Subcutaneous adipose tissue (tissue), 4 donors: ENCODE data around the gene PAFAH1B2. TPM values are rescaled to one million over a fixed set of nuclear protein-coding genes. Genes with fewer than 3 reads are reported as not detected.

Experiments used
- total RNA-seq, 4 donors: library from RNA; depleted of rRNA; stranded (reverse); fragments of >200 nt; gene quantifications; one replicate each; pipeline ENCODE4 v1.1.0, GENCODE V29; 2016
- TF ChIP-seq, protein P1 (sequence below): fragments of 450-650 bp; IDR thresholded peaks from one replicate; pipeline ENCODE4 v1.5.1; 2016; ENCODE audit warnings: low read depth, mild to moderate bottlenecking, control low read depth, antibody characterized with exemption, moderate library complexity

The PAFAH1B2 gene
- total RNA-seq, 4 donors from 2014 or later = 69.7 to 119 (median 82.3) TPM

DNA sequence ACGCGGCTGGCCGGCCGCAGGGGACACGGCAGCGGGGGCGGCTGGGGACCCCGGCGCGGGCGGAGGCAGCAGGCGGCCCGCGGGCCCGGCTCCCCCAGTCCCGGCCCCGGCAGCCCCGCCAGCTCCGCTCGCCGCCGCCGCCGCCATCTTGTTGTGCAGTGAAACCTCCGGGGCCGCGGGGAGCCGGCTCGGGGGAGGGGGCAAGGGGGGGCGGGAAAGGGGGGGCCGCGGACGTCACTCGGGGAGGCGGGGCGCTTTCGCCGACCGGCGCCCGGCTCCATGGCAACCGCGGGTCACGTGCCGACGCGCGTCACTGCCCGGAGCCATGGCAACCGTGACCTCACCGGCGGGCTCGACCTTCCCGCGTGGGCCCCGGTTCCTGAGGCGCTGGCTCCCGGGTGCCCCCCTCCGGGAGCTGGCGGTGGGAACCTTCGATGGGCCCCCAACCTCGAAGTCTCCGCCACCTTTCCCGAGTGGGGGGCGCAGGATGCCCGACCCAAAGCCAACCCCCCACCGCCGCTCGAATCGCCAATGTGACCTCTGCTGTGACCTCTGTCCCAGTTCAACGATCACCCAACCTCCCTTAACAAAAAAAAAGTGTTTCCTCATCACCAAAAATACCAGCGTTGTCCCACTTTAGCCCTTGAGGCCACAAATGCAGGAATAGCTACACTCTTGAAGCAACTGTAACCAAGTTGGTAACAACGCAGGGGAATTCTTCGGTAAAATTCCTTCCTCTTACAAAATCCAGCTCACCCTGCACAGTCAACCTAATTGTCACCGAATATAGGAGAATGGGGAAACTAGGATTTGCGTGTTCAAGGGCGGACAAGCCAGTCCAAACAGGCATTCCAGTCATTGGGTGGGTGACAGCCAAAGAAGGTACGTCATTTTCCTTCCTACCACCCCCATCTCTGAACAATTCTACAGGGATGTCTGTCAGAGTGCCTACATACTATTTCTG is 45.5 kb upstream of the PAFAH1B2 start, which contains the start of gene SIK3:
TSS of gene SIK3 (minus strand) at position 160 of the 964 bp plus-strand sequence. CDS start at position 147, 13 bp downstream.
- TF ChIP-seq, protein P1, sequence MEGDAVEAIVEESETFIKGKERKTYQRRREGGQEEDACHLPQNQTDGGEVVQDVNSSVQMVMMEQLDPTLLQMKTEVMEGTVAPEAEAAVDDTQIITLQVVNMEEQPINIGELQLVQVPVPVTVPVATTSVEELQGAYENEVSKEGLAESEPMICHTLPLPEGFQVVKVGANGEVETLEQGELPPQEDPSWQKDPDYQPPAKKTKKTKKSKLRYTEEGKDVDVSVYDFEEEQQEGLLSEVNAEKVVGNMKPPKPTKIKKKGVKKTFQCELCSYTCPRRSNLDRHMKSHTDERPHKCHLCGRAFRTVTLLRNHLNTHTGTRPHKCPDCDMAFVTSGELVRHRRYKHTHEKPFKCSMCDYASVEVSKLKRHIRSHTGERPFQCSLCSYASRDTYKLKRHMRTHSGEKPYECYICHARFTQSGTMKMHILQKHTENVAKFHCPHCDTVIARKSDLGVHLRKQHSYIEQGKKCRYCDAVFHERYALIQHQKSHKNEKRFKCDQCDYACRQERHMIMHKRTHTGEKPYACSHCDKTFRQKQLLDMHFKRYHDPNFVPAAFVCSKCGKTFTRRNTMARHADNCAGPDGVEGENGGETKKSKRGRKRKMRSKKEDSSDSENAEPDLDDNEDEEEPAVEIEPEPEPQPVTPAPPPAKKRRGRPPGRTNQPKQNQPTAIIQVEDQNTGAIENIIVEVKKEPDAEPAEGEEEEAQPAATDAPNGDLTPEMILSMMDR = no peak

DNA sequence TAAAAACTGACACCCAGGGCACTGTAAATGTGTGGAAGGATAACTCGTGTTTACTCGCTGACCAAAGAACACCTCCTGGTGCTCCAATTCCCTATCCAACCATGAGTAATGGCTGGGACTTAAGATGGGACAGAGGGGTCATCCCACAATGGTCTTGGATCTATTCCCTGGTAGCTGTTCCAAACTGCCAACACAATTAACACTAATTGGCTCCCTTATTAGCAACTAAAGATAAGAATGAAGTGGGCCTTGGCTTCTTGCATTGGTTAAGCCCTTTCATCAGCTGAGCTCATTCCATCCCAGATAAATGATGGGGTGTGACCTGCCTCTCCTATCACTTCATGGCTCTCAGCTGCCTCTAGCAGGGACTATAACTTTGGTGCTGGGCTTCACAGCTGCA is 44.4 kb upstream of the PAFAH1B2 start:
- TF ChIP-seq, protein P1 = no peak

DNA sequence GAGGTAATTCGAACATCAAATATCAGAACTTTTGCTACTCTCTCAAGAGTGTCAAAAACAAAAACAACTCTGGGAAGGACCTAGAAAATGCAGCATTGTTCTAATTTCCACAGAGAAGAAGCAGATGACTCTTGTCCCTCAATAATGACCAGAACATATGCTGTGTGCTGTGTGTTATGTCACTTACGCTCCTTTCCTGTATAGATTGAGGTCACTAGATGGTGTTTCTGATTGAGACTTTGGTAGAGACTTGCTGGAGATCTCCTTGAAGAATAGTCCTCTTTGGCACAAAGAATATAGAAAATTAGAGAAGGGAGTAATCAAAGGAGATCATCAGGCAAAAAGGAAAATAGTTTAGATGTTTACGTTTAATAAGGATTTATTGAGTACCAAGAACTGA is 43.5 kb upstream of the PAFAH1B2 start:
- TF ChIP-seq, protein P1 = no peak

DNA sequence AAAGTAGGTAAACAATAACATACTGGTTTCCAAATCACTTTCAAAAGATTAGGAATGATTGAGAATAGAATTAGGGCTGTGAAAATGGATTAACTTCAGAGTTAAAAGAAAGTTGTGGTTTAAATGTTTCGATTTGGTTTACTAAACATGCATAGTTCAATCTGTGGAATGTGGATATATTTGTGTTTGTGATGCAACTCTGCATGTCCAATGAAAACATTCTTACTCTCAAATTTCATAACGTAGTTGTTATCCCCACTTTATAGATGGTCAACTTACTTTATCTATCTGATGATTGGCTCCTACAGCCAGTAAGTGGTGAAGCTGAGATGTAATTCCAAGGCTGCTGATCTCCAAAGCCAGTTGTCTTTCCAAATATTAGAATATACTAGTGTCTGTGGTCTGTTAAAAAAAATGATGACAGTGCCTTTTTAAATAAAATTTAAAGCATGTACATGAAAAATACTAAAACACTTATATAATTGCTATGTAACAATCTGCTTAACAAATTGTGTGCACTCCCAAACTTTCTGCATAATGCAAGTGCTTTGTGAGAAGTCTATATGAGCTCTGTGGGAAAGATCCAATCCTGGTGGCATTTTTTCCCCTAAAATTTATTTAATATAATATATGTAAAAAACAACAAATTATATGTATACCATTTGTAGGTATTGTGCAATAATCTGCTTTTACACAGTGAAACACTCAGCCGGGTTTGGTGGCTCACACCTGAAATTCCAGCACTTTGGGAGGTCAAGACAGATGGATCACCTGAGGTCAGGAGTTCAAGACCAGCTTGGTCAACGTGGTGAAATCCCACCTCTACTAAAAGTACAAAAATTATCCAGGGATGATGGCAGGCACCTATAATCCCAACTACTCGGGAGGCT is 36.1 kb upstream of the PAFAH1B2 start:
- TF ChIP-seq, protein P1 = no peak

DNA sequence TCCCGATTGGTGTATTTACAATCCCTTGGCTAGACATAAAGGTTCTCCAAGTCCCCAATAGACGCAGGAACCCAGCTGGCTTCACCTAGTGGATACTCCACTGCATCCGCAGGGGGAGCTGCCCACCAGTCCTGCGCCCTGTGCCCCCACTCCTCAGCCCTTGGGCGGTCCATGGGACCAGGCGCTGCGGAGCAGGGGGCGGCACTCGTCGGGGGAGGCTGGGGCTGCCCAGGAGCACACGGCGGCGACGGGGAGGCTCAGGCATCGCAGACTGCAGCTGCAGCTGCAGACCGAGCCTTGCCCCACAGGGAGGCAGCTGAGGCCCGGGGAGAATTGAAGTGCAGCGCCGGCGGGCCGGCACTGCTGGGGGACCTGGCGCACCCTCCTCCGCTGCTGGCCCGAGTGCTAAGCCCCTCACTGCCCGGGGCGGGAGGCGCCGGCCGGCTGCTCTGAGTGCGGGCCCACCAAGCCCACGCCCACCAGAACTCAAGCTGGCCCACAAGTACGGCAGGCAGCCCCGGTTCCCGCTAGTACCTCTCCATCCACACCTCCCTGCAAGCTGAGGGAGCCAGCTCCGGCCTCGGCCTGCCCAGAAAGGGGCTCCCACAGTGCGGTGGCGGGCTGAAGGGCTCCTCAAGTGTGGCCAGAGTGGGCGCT is 33.7 kb upstream of the PAFAH1B2 start:
- TF ChIP-seq, protein P1 = no peak

DNA sequence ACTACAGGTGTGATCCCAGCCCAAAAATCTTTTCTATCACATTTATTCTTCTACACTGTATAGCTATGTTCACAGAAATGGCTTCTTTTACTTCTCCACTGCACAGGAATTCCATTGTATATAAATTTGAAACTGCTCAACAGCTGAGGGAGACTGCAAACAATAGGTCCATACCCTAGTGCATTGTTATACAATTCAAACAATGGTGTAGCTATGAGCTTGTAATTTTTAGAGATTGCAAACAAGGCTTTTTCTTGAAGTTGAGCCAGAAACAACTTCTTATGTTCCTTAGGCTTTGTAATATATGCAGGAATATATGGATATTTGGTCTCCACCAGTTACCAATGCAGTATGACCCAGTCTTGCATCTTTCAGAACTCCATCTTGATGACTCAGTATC is 26.4 kb upstream of the PAFAH1B2 start:
- TF ChIP-seq, protein P1 = no peak
